PFSK-1 (cell line): Measurements from ENCODE around the gene ACTRT2.

Experiments used
- FOXP2 ChIP-seq: optimal IDR thresholded peaks from 2 replicates; pipeline ENCODE3; 2011; ENCODE audit warnings: borderline replicate concordance, control low read depth, inconsistent platforms; ENCODE audit not compliant: insufficient read depth; ENCODE audit errors: extremely low read length, extremely low read depth
- POLR2AphosphoS5 ChIP-seq: IDR thresholded peaks from 2 replicates; pipeline ENCODE4 v1.6.1; 2012; ENCODE audit warnings: low read depth, mild to moderate bottlenecking, control low read depth, low read length, moderate library complexity
- TAF1 ChIP-seq: IDR thresholded peaks from 2 replicates; pipeline ENCODE4 v1.6.1; 2012; ENCODE audit warnings: low read length, control low read depth, borderline replicate concordance; ENCODE audit not compliant: insufficient read depth
- TF ChIP-seq, protein P1 (sequence below), 2 experiments: IDR thresholded peaks; 2 replicates each; pipeline versions ENCODE4 v1.6.1 to v1.8.0; 2011 to 2012; ENCODE audit warnings: low read depth in 2 of 2, low read length in 2 of 2, control low read depth in 1 of 2, inconsistent platforms in 1 of 2, mild to moderate bottlenecking in 1 of 2, moderate library complexity in 1 of 2; ENCODE audit not compliant: insufficient read depth in 1 of 2

DNA sequence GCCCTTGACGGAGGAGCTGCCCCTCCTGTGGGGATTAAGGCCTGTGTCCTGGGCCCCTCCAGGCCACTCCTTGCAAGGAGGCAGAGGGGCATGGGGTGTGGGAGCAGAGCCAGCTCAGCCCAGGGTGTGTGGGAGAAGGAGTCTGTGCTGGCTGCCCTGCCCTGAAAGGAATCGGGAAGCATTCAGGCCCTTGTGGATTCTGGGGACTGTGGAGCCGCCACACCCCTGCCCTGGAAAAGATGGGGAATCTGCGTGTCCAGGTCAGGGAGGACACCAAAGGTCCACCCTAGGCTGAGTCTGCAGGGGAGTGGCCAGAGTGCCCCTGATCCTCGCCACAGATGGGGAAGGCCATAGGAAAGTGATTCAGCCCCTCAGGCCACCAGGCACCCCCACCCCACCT is 31.2 kb downstream of the ACTRT2 start:
- no peak for TF ChIP-seq POLR2AphosphoS5
- TF ChIP-seq, protein P1, sequence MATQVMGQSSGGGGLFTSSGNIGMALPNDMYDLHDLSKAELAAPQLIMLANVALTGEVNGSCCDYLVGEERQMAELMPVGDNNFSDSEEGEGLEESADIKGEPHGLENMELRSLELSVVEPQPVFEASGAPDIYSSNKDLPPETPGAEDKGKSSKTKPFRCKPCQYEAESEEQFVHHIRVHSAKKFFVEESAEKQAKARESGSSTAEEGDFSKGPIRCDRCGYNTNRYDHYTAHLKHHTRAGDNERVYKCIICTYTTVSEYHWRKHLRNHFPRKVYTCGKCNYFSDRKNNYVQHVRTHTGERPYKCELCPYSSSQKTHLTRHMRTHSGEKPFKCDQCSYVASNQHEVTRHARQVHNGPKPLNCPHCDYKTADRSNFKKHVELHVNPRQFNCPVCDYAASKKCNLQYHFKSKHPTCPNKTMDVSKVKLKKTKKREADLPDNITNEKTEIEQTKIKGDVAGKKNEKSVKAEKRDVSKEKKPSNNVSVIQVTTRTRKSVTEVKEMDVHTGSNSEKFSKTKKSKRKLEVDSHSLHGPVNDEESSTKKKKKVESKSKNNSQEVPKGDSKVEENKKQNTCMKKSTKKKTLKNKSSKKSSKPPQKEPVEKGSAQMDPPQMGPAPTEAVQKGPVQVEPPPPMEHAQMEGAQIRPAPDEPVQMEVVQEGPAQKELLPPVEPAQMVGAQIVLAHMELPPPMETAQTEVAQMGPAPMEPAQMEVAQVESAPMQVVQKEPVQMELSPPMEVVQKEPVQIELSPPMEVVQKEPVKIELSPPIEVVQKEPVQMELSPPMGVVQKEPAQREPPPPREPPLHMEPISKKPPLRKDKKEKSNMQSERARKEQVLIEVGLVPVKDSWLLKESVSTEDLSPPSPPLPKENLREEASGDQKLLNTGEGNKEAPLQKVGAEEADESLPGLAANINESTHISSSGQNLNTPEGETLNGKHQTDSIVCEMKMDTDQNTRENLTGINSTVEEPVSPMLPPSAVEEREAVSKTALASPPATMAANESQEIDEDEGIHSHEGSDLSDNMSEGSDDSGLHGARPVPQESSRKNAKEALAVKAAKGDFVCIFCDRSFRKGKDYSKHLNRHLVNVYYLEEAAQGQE (IDR thresholded peaks at IDR 0.05; ENCODE audit: insufficient read depth in 1 of 2, low read depth in 2 of 2, low read length in 2 of 2): no peak
- no peak for TF ChIP-seq TAF1
- no peak for TF ChIP-seq FOXP2
